HepG2 (cell line): ENCODE measurements around the gene SLC24A4. TPM values are rescaled to one million over a fixed set of nuclear protein-coding genes. Genes with fewer than 3 reads are reported as not detected.
A peak's percentile ranks its signal among the peaks of the same experiment; 100 is the strongest.

Source experiments
- ATAC-seq: fragments of 200-7000 bp; cut with Tn5 transposase; 3 replicates; pipeline ENCODE4 v1.9.1; 2020; ENCODE audit warnings: mild to moderate bottlenecking, moderate library complexity
- BruUV-seq: library from RNA; stranded (reverse); fragments of 400-500 nt; replicated peaks from 2 replicates; lab custom pipeline; 2021; lab: Mats Ljungman, UMichigan
- CTCF ChIA-PET: fragments of 300-600 bp; formaldehyde crosslinking; extraction: SDS; loops from one replicate; lab custom pipeline; 2021; ENCODE audit warnings: low total read pairs, inconsistent platforms, low intra/inter-chr PET ratio; lab: Yijun Ruan, JAX
- POLR2A ChIA-PET: fragments of 350-600 bp; sonication (Branson Sonifier 250); formaldehyde crosslinking; loops from one replicate; lab custom pipeline; 2020; ENCODE audit warnings: antibody characterized with exemption, inconsistent platforms; lab: Yijun Ruan, JAX
- DNase-seq: peaks from one replicate; pipeline ENCODE4 v3.0.0-alpha.2; 2015; ENCODE audit warnings: low spot score
- FAIRE-seq: peaks from 3 replicates; lab custom pipeline; 2011; peaks lifted over from hg19 to GRCh38; lab: Jason Lieb, UNC
- H2AFZ ChIP-seq: one replicate; pipeline ENCODE4 v1.6.1; 2011; ENCODE audit warnings: low read length, inconsistent platforms
- H3K27ac ChIP-seq: fragments of 300-600 bp; 3 replicates; pipeline ENCODE4 v1.8.0; 2011; ENCODE audit warnings: mixed run types, mild to moderate bottlenecking, mixed read lengths, low read length, inconsistent platforms; ENCODE audit not compliant: insufficient read depth; ENCODE audit errors: extremely low read length
- H3K27me3 ChIP-seq, 2 experiments: fragments of 200-600 bp in 1 of 2; 2 replicates in 1 of 2; 3 replicates in 1 of 2; pipeline versions ENCODE4 v1.6.0 to v1.8.0; 2011; ENCODE audit warnings: low read length in 2 of 2, mild to moderate bottlenecking in 2 of 2, moderate library complexity in 2 of 2, inconsistent platforms in 1 of 2; ENCODE audit not compliant: insufficient read depth in 2 of 2, control insufficient read depth in 1 of 2
- H3K36me3 ChIP-seq, 2 experiments: fragments of 200-600 bp in 1 of 2; replicated peaks in 1 of 2; 2 replicates in 1 of 2; 3 replicates in 1 of 2; pipeline versions ENCODE4 v1.5.1 to v1.8.0; 2011; ENCODE audit warnings: low read length in 2 of 2, inconsistent platforms in 1 of 2; ENCODE audit not compliant: insufficient read depth in 2 of 2, control insufficient read depth in 1 of 2
- H3K4me1 ChIP-seq: 2 replicates; pipeline ENCODE4 v1.5.1; 2012; ENCODE audit warnings: low read length, inconsistent platforms; ENCODE audit not compliant: insufficient read depth
- H3K4me2 ChIP-seq: 2 replicates; pipeline ENCODE4 v1.6.0; 2011; ENCODE audit warnings: low read depth, low read length, inconsistent platforms
- H3K4me3 ChIP-seq, 3 experiments: fragments of 200-600 bp in 1 of 3; sonication (generic), shearing (Covaris generic) in 1 of 3; replicated peaks in 1 of 3; 2 replicates each; pipeline ENCODE4 v1.5.1; 2011 to 2016; ENCODE audit warnings: low read length in 3 of 3, inconsistent platforms in 2 of 3, low read depth in 2 of 3, mild to moderate bottlenecking in 2 of 3, control low read depth in 1 of 3, mixed read lengths in 1 of 3; ENCODE audit not compliant: insufficient read depth in 1 of 3
- H3K79me2 ChIP-seq: one replicate; pipeline ENCODE4 v1.6.1; 2011; ENCODE audit warnings: low read length, inconsistent platforms; ENCODE audit not compliant: insufficient read depth
- H3K9ac ChIP-seq: 2 replicates; pipeline ENCODE4 v1.6.0; 2011; ENCODE audit warnings: mild to moderate bottlenecking, low read depth, low read length, inconsistent platforms; ENCODE audit not compliant: insufficient read depth
- H3K9me3 ChIP-seq: 2 replicates; pipeline ENCODE4 v1.5.1; 2012; ENCODE audit warnings: mild to moderate bottlenecking, low read length
- H4K20me1 ChIP-seq: 2 replicates; pipeline ENCODE4 v1.6.0; 2011; ENCODE audit warnings: inconsistent platforms, mild to moderate bottlenecking, low read length, moderate library complexity; ENCODE audit not compliant: insufficient read depth
- BCL6 ChIP-seq: IDR thresholded peaks from 2 replicates; pipeline ENCODE4 v1.6.1; 2016; ENCODE audit warnings: missing genetic modification reagents, missing compliant biosample characterization
- CENPT ChIP-seq: sonication (generic); formaldehyde crosslinking; IDR thresholded peaks from 2 replicates; pipeline ENCODE4 v1.8.0; 2022; ENCODE audit warnings: low read depth, mild to moderate bottlenecking, moderate library complexity, missing genetic modification reagents
- GATA4 ChIP-seq: sonication (generic); IDR thresholded peaks from 2 replicates; pipeline ENCODE4 v1.6.1; 2016; ENCODE audit warnings: antibody characterized with exemption, low read depth, borderline replicate concordance
- ISX ChIP-seq: sonication (generic); formaldehyde crosslinking; conservative IDR thresholded peaks from 2 replicates; pipeline ENCODE4 v1.5.0; 2020; ENCODE audit warnings: missing genetic modification reagents
- KDM3A ChIP-seq: IDR thresholded peaks from 2 replicates; pipeline ENCODE4 v1.6.1; 2018; ENCODE audit warnings: low read depth, missing compliant biosample characterization
- NFE2L2 ChIP-seq: fragments of 150-350 bp; IDR thresholded peaks from 2 replicates; pipeline ENCODE4 v1.6.1; 2014; ENCODE audit warnings: low read length
- PLRG1 ChIP-seq: fragments of 450-650 bp; conservative IDR thresholded peaks from 2 replicates; pipeline ENCODE4 v1.6.1; 2016
- PRPF4 ChIP-seq: fragments of 200-400 bp; formaldehyde crosslinking; IDR thresholded peaks from 2 replicates; pipeline ENCODE4 v1.6.1; 2016; ENCODE audit warnings: low read length, low read depth; ENCODE audit not compliant: poor library complexity, severe bottlenecking
- SNRNP70 ChIP-seq: fragments of 200-400 bp; formaldehyde crosslinking; IDR thresholded peaks from 2 replicates; pipeline ENCODE4 v1.6.1; 2017; ENCODE audit warnings: mild to moderate bottlenecking, low read depth, low read length, moderate library complexity
- TP53 ChIP-seq: sonication (generic); formaldehyde crosslinking; conservative IDR thresholded peaks from 2 replicates; pipeline ENCODE4 v1.4.0; 2020; ENCODE audit warnings: missing genetic modification reagents
- U2AF1 ChIP-seq: fragments of 200-400 bp; formaldehyde crosslinking; optimal IDR thresholded peaks from 2 replicates; pipeline ENCODE3; 2017; ENCODE audit warnings: mild to moderate bottlenecking, low read depth, low read length
- ZNF225 ChIP-seq: sonication (generic); formaldehyde crosslinking; IDR thresholded peaks from 2 replicates; pipeline ENCODE4 v1.4.0; 2020; ENCODE audit warnings: mild to moderate bottlenecking, missing genetic modification reagents
- ZNF329 ChIP-seq: sonication (generic); formaldehyde crosslinking; IDR thresholded peaks from 2 replicates; pipeline ENCODE4 v1.9.0; 2021; ENCODE audit warnings: low read depth, mild to moderate bottlenecking, missing genetic modification reagents
- ZNF737 ChIP-seq: sonication (generic); formaldehyde crosslinking; IDR thresholded peaks from 2 replicates; pipeline ENCODE4 v1.5.0; 2020; ENCODE audit warnings: missing genetic modification reagents, mild to moderate bottlenecking, borderline replicate concordance
- ZNF850 ChIP-seq: sonication (generic); formaldehyde crosslinking; conservative IDR thresholded peaks from 2 replicates; pipeline ENCODE4 v1.9.0; 2021; ENCODE audit warnings: mild to moderate bottlenecking, missing genetic modification reagents
- ZNF883 ChIP-seq: sonication (generic); formaldehyde crosslinking; IDR thresholded peaks from 2 replicates; pipeline ENCODE4 v1.5.1; 2020; ENCODE audit warnings: mild to moderate bottlenecking, missing genetic modification reagents; ENCODE audit errors: not compliant biosample characterization
- WGBS: methylation state at CpG from one replicate; pipeline ENCODE4 v1.1.6; 2017; ENCODE audit warnings: low lambda C conversion rate; 5-methylcytosine and 5-hydroxymethylcytosine counted together
- in situ Hi-C: cut with HindIII; loops from 2 replicates; pipeline ENCODE4 v1.10.0; 2017; ENCODE audit warnings: low pct_unique_long_range_greater_than_20kb; ENCODE audit not compliant: extremely low pct_ligation_motif_present
- intact Hi-C: fragments of 100-400 bp; cut with micrococcal nuclease; formaldehyde crosslinking; loops from one replicate; pipeline ENCODE4 v1.10.0; 2022; ENCODE audit not compliant: unreplicated experiment
- polyA plus RNA-seq, 8 experiments: library from polyadenylated mRNA; depleted of rRNA in 3 of 8; stranded (reverse) in 7 of 8; unstranded in 1 of 8; fragments of >200 nt; fragmentation: Illumina TruSeq in 4 of 8; extraction: Trizol in 4 of 8; gene quantifications; 2 replicates each; pipeline versions ENCODE4 v1.2.1 to v1.2.3, GENCODE V29; 2011 to 2016; ENCODE audit warnings: low read depth in 4 of 8, missing spikeins in 1 of 8, mixed read lengths in 1 of 8; ENCODE audit not compliant: insufficient read depth in 1 of 8
- total RNA-seq, 5 experiments: library from RNA; depleted of rRNA; stranded (reverse); fragments of >200 nt; fragmentation: Illumina TruSeq; extraction: Trizol; gene quantifications; 2 replicates each; pipeline ENCODE4 v1.2.3, GENCODE V29; 2016; ENCODE audit warnings: low read depth in 1 of 5

The SLC24A4 gene
- total and polyA plus RNA-seq, 2 of the 13 experiments (the other 11 are each of a cell fraction or from before 2014, with no cell fraction given), result not detected

DNA sequence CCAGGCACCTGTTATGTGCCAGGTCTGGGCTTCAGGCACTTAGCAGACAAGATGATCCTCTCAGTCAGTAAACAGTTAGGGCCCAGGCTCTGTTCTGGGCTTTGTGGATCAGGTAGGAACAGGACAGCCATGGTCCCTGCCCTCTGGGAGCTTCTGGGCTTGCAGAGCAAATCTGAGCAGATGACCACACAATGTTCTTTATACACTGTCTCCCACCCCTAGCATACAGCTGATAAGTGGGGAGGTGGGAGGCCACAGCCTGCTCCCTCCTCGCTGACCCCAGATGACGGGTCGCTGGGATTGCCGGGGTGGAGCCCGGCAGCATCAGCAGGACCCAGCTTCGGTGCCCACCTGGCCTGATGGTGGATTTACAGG, 137.6 kb downstream of the SLC24A4 start:
- intact Hi-C loops (no loop called here), in situ Hi-C loops (no loop called here)
- Histone ChIP-seq H3K4me1 (0 out of 2 replicates have a peak, but pooled peaks cover 5% of the 10 kb centered on the region), H3K27ac (no peak overlapping the region), H2AFZ (no peak overlapping the region), H3K36me3 (no peaks in the 10 kb centered on the region), H3K27me3 (peaks cover 7 to 50% of the 10 kb centered on the region in 2 experiments), H4K20me1 (no peaks in the 10 kb centered on the region), H3K79me2 (no peaks in the 10 kb centered on the region), H3K4me2 (no peak overlapping the region), H3K9me3 (no peaks in the 10 kb centered on the region), H3K9ac (no peak overlapping the region), H3K4me3 (no peak overlapping the region)
- ChIA-PET CTCF (no interaction called here), POLR2A (interaction anchor here (0.6 kb wide), 1 partner anchor 341 kb away, joined by 3 read pairs; no protein-coding TSS in a partner anchor)
- no peak for ATAC-seq
- TF ChIP-seq ZNF883, result no peak
- TF ChIP-seq NFE2L2, result no peak
- WGBS, result 0% methylated on average over 1 of the region's 6 CpGs
- no TSS peak for BruUV-seq
- no peak for DNase-seq
- FAIRE-seq, result no peak

DNA sequence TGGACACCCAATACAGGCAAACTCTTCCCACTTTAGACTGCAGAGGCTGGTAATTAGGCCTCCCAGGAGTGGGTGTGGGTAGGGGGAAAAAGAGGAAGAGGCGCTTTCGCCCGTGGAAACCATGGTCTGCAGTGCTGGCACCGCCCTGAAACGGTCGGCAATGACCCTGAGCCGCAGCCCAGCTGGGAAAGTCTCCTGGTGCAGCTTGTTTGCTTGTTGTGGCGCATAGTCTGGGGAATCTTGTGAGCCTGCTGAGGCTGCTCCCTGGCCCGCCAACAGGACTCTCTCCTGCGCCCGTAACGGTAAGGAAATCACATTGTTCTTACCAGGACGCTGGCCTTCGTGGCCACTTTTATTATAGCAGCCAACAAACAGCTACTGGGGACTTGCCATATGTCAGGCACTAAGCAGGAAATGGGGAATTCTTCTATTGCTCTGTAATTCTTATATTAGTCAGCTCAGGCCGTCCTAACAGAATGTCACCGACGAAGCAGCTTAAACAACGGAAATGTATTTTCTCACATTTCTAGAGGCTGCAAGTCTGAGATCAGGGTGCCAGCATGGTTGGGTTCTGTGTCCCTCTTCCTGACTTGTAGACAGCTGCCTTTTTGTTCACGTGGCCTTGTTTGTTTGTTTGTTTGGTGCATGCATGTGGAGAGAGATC, 138.1 kb downstream of the SLC24A4 start:
- no peak overlapping the region for H3K4me3 ChIP-seq
- intact Hi-C loops, result no loop called here
- DNase-seq, result no peak
- H3K27ac ChIP-seq, result no peak overlapping the region
- no peak overlapping the region for H3K9ac ChIP-seq
- H4K20me1 ChIP-seq, result no peaks in the 10 kb centered on the region
- WGBS, result 31% methylated on average over 9 of the region's 19 CpGs
- H3K4me1 ChIP-seq, result 0 out of 2 replicates have a peak, but pooled peaks cover 5% of the 10 kb centered on the region
- H3K27me3 ChIP-seq, result peaks cover 7 to 50% of the 10 kb centered on the region in 2 experiments
- no peak overlapping the region for H2AFZ ChIP-seq
- H3K79me2 ChIP-seq, result no peaks in the 10 kb centered on the region
- no TSS peak for BruUV-seq
- ATAC-seq, result peak; percentile 32
- ChIA-PET CTCF (no interaction called here), POLR2A (no interaction called here)
- in situ Hi-C loops, result no loop called here
- no peaks in the 10 kb centered on the region for H3K36me3 ChIP-seq
- no peak for FAIRE-seq
- H3K4me2 ChIP-seq, result peak overlapping the region; percentile 29; the same call in 1 of the 2 replicates
- TF ChIP-seq SNRNP70 (no peak), ZNF850 (CRISPR knock-in tag) (no peak), ZNF329 (CRISPR knock-in tag) (no peak), ISX (CRISPR knock-in tag) (no peak), ZNF225 (CRISPR knock-in tag) (no peak), ZNF737 (CRISPR knock-in tag) (no peak), BCL6 (CRISPR knock-in tag) (no peak), PLRG1 (no peak), KDM3A (CRISPR knock-in tag) (no peak), PRPF4 (no peak), CENPT (CRISPR knock-in tag) (no peak), TP53 (no peak), GATA4 (no peak), U2AF1 (no peak)
- H3K9me3 ChIP-seq, result no peaks in the 10 kb centered on the region
